GM18520 (cell line): ENCODE data around the gene ANKFN1.

Experiments used
- ATAC-seq: cut with Tn5 transposase; IDR thresholded peaks from one replicate; pipeline ENCODE4 v1.9.1; 2021; ENCODE audit not compliant: unreplicated experiment

ANKFN1 gene

GRCh38 chr17:56489980-56490379 lies 336.7 kb downstream of the ANKFN1 start:
- ATAC-seq = no peak

- ATAC-seq = no peak
Measured at GRCh38 chr17:56495556-56495955, 342.3 kb downstream of the ANKFN1 start.

- ATAC-seq = no peak
Measured at GRCh38 chr17:56497132-56497531, 343.9 kb downstream of the ANKFN1 start.

GRCh38 chr17:56499799-56500388 lies 346.6 kb downstream of the ANKFN1 start:
- ATAC-seq = no peak

GRCh38 chr17:56502120-56502654 lies 348.9 kb downstream of the ANKFN1 start:
- no peak for ATAC-seq

GRCh38 chr17:56505154-56505756 lies 352.0 kb downstream of the ANKFN1 start:
- no peak for ATAC-seq

- no peak for ATAC-seq
Measured at GRCh38 chr17:56506349-56506748, 353.1 kb downstream of the ANKFN1 start.

GRCh38 chr17:56510554-56511342 lies 357.5 kb downstream of the ANKFN1 start:
- ATAC-seq = no peak

GRCh38 chr17:56514264-56514663 lies 361.0 kb downstream of the ANKFN1 start:
- no peak for ATAC-seq

GRCh38 chr17:56514899-56515298 lies 361.6 kb downstream of the ANKFN1 start:
- no peak for ATAC-seq

GRCh38 chr17:56521414-56522141 lies 368.3 kb downstream of the ANKFN1 start:
- no peak for ATAC-seq

GRCh38 chr17:56523042-56523441 lies 369.8 kb downstream of the ANKFN1 start:
- no peak for ATAC-seq

- ATAC-seq = no peak
Measured at GRCh38 chr17:56528696-56529095, 375.4 kb downstream of the ANKFN1 start.

- no peak for ATAC-seq
Measured at GRCh38 chr17:56532926-56533325, 379.7 kb downstream of the ANKFN1 start.

- no peak for ATAC-seq
Measured at GRCh38 chr17:56536766-56537165, 383.5 kb downstream of the ANKFN1 start.

GRCh38 chr17:56540836-56541235 lies 387.6 kb downstream of the ANKFN1 start:
- no peak for ATAC-seq

- no peak for ATAC-seq
Measured at GRCh38 chr17:56543280-56543679, 390.0 kb downstream of the ANKFN1 start.

GRCh38 chr17:56545106-56545505 lies 391.8 kb downstream of the ANKFN1 start:
- ATAC-seq = no peak

GRCh38 chr17:56545930-56546329 lies 392.7 kb downstream of the ANKFN1 start:
- ATAC-seq = no peak

- no peak for ATAC-seq
Measured at GRCh38 chr17:56548661-56549060, 395.4 kb downstream of the ANKFN1 start.

- ATAC-seq = no peak
Measured at GRCh38 chr17:56549501-56549900, 396.2 kb downstream of the ANKFN1 start.
